HG02798 (cell line): ENCODE data around the gene HSP90B1.
A peak's percentile ranks its signal among the peaks of the same experiment; 100 is the strongest.

Experiments used
- ATAC-seq: cut with Tn5 transposase; IDR thresholded peaks from one replicate; pipeline ENCODE4 v1.9.1; 2021; ENCODE audit warnings: mild to moderate bottlenecking; ENCODE audit not compliant: unreplicated experiment, poor library complexity

Gene HSP90B1

DNA sequence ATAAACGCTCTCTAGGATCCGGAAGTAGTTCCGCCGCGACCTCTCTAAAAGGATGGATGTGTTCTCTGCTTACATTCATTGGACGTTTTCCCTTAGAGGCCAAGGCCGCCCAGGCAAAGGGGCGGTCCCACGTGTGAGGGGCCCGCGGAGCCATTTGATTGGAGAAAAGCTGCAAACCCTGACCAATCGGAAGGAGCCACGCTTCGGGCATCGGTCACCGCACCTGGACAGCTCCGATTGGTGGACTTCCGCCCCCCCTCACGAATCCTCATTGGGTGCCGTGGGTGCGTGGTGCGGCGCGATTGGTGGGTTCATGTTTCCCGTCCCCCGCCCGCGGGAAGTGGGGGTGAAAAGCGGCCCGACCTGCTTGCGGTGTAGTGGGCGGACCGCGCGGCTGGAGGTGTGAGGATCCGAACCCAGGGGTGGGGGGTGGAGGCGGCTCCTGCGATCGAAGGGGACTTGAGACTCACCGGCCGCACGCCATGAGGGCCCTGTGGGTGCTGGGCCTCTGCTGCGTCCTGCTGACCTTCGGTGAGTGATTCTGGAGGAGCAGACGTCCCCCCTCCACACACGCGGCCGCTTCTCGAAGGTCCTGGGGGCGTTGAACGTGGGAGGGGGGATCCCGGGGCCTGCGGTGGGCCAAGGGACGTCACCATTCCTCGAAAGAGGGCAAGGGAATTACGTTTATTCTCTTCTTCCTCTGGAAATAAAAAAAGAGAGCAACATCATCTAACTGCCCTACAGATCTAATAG, at the start of gene HSP90B1:
TSS of gene HSP90B1 (plus strand) at position 377 of the 753 bp plus-strand sequence. CDS start at position 483, 106 bp downstream.
- ATAC-seq, result peak; percentile 74

- no peak for ATAC-seq
Observed at GRCh38 chr12:103881261-103881660, 48.9 kb upstream of the HSP90B1 start.

DNA sequence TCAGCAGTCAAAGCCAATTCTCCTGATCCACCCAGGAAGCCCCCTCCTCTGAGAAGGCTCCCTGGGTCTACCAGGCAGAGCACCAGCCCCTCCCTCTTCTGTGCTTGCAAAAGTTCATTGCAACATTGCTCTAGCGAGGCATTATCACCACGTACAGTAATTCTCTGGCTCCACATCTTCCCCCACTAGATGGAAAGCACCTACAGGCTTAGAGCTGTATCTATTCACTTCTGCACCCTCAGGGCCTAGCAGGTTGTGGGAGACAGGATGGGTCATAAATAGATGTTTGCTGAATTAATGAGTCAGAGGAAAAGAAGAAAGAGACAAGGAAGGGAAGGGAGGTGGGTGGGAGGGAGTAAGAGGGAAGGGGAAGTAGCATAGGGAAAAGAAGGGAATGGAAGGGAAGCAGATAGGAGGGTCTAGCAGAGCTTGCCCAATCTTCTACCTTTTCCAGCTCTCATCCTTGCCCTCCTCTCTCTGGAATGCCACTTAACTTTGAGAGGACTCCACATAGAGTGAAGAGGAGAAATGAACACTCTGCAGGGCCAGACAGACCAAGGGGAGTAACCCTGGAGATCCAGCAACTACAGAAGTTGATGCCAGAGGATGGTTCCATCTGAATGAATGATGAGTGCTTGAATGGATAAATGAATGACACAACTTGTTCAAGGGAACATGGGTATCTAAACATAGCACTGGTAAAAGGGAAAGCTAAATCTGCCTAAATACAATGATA, 47.2 kb upstream of the HSP90B1 start:
- peak; percentile 31 for ATAC-seq

- ATAC-seq, result no peak
Observed at GRCh38 chr12:103883908-103884307, 46.3 kb upstream of the HSP90B1 start.

- no peak for ATAC-seq
Observed at GRCh38 chr12:103884316-103884715, 45.9 kb upstream of the HSP90B1 start.

- ATAC-seq, result no peak
Observed at GRCh38 chr12:103886195-103886797, 43.9 kb upstream of the HSP90B1 start.

GRCh38 chr12:103887738-103888137, 42.5 kb upstream of the HSP90B1 start:
- no peak for ATAC-seq

- ATAC-seq, result no peak
Observed at GRCh38 chr12:103897316-103897715, 32.9 kb upstream of the HSP90B1 start.

- no peak for ATAC-seq
Observed at GRCh38 chr12:103901518-103902173, 28.6 kb upstream of the HSP90B1 start.

GRCh38 chr12:103903993-103904392, 26.2 kb upstream of the HSP90B1 start:
- ATAC-seq, result no peak

GRCh38 chr12:103905730-103906349, 24.4 kb upstream of the HSP90B1 start:
- no peak for ATAC-seq

DNA sequence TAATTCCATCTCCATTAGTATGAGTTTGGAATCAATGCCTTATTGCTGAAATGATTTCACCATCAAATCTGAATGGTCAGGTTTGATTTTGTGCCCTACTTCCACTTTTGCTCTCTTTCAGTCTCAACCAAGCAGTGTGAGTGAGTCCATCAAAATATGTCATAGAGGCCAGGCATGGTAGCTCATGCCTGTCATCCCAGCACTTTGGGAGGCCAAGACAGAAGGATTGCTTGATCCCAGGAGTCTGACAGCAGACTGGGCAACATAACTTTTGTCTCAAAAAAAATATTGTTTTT, 22.0 kb upstream of the HSP90B1 start:
- ATAC-seq, result no peak

GRCh38 chr12:103908877-103909276, 21.3 kb upstream of the HSP90B1 start:
- ATAC-seq, result no peak

DNA sequence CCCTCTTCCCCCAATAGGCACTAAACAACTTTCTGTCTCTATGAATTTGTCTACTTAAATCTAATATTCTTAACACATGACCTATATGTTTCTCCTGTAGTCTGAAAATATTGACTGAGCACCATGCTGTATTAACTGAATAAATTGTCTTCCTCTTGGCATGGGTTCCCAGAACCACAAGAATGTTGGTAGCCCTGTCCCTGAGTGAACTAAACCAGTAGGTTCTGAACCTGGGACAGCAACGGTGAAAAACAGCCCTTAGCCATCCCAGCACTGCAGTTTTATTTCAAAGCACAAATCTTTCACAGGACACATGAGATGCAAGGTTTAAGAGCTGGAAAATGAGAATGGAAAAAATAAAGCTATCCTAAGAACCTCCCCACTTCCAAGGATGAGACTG, 20.4 kb upstream of the HSP90B1 start:
- no peak for ATAC-seq

DNA sequence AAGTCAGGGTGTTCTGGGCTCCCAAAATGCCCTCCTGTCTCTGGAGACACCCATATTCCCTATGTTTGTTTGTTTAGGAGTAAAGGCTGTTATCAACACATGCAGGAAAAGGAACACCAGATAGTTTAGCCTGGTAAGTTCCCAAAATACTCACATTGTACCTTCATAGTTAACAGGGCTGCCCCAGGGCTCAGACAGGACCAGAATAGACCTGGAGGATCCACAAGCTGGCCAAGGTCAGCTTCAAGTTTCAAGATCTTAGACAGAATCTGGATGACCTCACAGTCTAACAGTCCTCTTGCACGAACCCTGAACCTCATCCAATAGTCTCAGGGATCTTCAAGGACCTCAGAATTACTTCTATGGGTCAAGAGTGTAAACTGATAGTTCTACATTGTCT, 18.1 kb upstream of the HSP90B1 start:
- no peak for ATAC-seq

DNA sequence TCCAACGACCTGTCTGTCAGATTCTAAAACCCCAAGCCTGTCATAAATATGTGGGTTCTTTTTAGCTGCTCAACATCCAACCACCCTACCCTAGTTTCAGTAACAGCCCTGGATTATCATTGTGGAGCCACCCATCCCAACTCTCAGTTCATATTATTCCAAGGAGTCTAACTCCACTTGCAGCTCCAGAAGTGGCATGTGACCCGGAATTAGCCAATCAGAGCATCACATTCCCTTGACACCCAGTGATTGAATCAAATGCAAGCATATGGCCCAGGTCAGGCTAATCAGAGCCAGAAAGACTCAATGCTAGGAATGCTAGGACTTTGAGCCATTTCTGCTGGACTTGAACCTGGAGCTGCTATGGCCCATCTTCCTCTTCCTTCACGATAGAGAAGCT, 17.1 kb upstream of the HSP90B1 start:
- no peak for ATAC-seq

GRCh38 chr12:103915306-103915705, 14.9 kb upstream of the HSP90B1 start:
- no peak for ATAC-seq

GRCh38 chr12:103917873-103918272, 12.3 kb upstream of the HSP90B1 start:
- no peak for ATAC-seq

DNA sequence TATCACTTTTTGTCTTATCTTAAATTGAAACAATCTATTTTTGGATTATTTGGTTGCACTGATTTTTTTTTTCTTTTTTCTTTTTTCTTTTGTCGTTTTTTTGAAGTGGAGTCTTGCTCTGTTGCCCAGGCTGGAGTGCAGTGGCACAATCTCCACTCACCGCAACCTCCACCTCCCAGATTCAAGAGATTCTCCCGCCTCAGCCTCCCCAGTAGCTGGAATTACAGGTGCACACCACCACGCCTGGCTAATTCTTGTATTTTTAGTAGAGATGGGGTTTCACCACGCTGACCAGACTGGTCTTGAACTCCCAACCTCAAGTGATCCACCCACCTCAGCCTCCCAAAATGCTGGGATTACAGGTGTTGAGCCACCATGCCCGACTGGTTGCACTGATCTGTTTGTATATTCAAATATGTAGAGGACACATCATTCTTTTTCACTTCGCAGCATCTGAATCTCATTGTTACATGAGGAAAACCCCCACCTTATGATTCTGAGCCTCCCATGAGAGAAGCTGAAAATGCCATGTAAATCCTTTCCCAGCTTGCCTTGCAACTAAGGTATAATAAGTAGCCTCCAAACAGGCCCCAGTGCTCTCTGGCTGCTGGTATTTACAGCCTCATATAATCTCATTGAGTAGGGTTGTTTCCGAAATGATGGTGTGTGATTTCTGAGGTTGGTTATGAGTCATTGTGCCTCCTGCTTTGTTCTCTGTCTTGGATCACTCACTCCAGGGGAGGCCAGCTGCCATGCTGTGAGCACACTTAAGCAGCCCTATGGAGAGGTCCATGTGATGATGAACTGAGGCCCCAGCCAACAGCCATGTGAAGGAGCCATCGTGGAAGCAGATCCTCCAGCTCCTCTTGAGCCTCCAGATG, 5.2 kb upstream of the HSP90B1 start:
- peak; percentile 30 for ATAC-seq

GRCh38 chr12:103928682-103929045, 1.5 kb upstream of the HSP90B1 start:
- ATAC-seq, result peak; percentile 11
